T47D (cell line): Measurements from ENCODE around the gene VEGFD.
"Not testable (repeated sequence)": the region's sequence is repeated elsewhere in the genome, so short reads cannot be mapped to it uniquely, and the experiment has no call there.

Experiments used
- DNase-seq, 2 experiments: peaks; one replicate each; pipeline versions ENCODE4 v3.0.0 to v3.0.0-alpha.2; 2011 to 2012; ENCODE audit warnings: low read depth in 1 of 2, low spot score in 1 of 2
- JUND ChIP-seq: IDR thresholded peaks from 2 replicates; pipeline ENCODE4 v1.6.1; 2012; ENCODE audit warnings: low read depth
- in situ Hi-C: cut with HindIII; loops from 2 replicates; pipeline ENCODE4 v1.10.0; 2016; ENCODE audit warnings: low sequenced_read_pairs, low pct_unique_long_range_greater_than_20kb

The VEGFD gene

DNA sequence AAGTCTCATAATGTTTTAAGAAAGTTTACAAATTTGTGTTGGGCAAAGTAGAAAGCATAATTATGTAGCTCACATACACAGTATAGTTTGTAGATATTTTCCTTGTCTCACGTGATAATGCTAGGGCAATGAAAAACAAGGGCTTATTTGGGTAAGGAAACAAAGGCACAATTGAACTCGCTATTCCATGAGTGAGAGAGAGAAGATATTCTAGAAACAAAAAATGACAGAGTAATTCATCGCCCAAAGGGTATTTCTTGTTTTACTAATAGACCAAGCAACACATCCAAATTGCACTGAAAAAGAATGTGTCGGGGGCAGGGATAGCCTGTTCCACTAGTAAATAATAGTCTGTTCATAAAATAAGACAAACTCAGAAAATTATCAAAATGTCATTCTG lies 65.1 kb downstream of the VEGFD start:
- TF ChIP-seq JUND = no peak
- DNase-seq = no peak
- in situ Hi-C loops = no loop called here

- DNase-seq = no peak
- in situ Hi-C loops = no loop called here
- no peak for TF ChIP-seq JUND
These were observed 68.7 kb downstream of the VEGFD start, which contains the start of gene ASB11 for GRCh38 chrX:15315509-15315908. Gene ASB11, minus strand, starts transcription at chrX:15315640. Its CDS starts 35 bp downstream, at chrX:15315605.

- no peak for DNase-seq
- TF ChIP-seq JUND = no peak
- in situ Hi-C loops = no loop called here
These were observed 69.7 kb downstream of the VEGFD start for GRCh38 chrX:15314472-15314871.

- in situ Hi-C loops = no loop called here
- no peak for TF ChIP-seq JUND
- DNase-seq = no peak
These were observed 73.1 kb downstream of the VEGFD start for GRCh38 chrX:15311119-15311518.

DNA sequence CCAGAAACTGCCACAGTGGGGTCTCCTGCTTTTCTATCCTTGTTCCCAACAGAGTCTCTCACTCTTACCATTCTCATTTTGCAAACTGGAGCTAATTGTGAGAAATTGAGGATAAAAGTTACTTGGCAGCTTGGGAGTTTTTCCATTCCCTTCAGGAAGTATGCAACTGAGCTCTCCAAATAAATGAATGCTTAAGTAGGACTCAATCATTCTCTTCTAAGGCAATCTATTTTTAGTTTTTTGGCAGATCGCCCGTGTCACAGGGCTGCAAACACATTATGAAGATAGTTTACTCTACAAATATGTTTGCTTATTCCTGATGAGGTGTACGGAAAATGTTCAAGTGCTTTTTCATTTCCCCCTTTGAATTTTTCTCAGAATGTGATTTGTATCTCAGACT lies 74.1 kb downstream of the VEGFD start:
- TF ChIP-seq JUND = no peak
- in situ Hi-C loops = no loop called here
- peak in 1 of 2 experiments; percentile 23 for DNase-seq

DNA sequence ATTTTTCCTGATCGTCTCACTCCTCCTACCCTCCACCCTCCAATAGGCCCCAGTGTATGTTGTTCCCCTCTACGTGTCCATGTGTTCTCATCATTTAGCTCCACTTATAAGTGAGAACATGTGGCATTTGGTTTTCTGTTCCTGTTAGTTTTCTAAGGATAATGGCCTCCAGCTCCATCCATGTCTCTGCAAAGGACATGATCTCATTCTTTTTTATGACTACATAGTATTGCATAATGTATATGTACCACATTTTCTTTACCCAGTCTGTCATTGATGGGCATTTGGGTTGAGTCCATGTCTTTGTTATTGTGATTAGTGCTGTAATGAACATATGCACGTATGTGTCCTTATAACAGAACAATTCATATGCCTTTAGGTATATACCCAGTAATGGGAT lies 78.3 kb downstream of the VEGFD start:
- DNase-seq, in situ Hi-C loops: not testable (repeated sequence)

DNA sequence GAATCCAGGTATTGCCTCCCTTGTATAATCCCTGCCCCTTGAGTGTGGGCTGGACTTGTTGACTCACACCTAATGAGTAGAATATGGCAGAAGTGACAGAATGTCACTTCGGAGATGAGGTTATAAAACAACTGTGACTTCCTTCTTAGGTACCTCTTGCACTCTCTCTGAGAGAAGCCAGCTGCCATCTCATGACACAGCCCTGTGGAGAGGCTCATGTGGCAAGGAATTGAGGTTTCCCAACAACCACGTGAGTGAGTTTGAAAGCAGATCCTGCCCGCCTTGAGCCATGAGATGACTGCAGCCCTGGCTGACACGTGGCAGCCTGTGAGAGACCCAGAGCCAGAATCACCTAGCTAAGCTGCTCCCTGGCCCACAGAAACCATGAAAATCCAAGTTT lies 82.3 kb downstream of the VEGFD start:
- TF ChIP-seq JUND = no peak
- no peak for DNase-seq

GRCh38 chrX:15299941-15300851 lies 84.0 kb downstream of the VEGFD start:
- in situ Hi-C loops = no loop called here
- no peak for TF ChIP-seq JUND
- peak in 1 of 2 experiments; percentile 18 for DNase-seq

More for the DNA sequence above, 82.3 kb downstream of the VEGFD start:
- in situ Hi-C loops = no loop called here

- no peak for TF ChIP-seq JUND
- in situ Hi-C loops = no loop called here
- no peak for DNase-seq
These were observed 85.4 kb downstream of the VEGFD start for GRCh38 chrX:15298780-15299179.

DNA sequence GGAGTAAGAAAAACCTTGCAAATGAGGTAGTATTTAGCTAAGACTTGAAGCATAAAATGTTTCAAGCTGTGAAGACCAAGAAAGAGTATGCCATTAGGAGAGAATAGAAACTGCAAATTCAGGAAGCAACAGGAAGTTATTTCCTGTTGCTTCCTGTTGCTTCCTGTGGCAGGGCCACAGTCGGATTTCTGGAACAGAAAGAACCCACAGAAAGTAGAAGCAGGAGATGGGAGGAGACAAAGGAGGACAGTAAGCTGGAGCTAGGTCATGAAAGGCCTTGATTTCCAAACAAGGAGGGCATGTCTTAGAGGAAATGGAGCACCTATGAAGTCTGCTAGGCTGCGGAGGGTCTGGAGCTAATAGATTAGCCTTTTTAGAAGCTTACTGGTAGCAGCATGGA lies 86.0 kb downstream of the VEGFD start:
- in situ Hi-C loops = no loop called here
- no peak for TF ChIP-seq JUND
- DNase-seq = no peak
